Right atrium auricular region (tissue), 2 donors: ENCODE results near the gene SORL1. TPM values are rescaled to one million over a fixed set of nuclear protein-coding genes. Genes with fewer than 3 reads are reported as not detected.

Experiments
- DNase-seq: peaks from one replicate; pipeline ENCODE4 v3.0.0-alpha.2; 2019; ENCODE audit warnings: low spot score
- H3K27ac ChIP-seq, 2 donors: fragments of 200-600 bp; sonication (generic); 1 replicate in 1 of 2; 2 replicates in 1 of 2; pipeline ENCODE4 v1.5.1; 2016 to 2019
- H3K27me3 ChIP-seq, 2 donors: fragments of 200-600 bp; sonication (generic); one replicate each; pipeline versions ENCODE4 v1.5.1 to v1.6.0; 2017 to 2019
- H3K36me3 ChIP-seq: fragments of 200-600 bp; sonication (generic); one replicate; pipeline ENCODE4 v1.5.1; 2016
- H3K4me1 ChIP-seq, 2 donors: fragments of 200-600 bp; sonication (generic); one replicate each; pipeline versions ENCODE4 v1.5.1 to v1.6.0; 2017 to 2019
- H3K4me3 ChIP-seq, 2 donors: fragments of 200-600 bp; sonication (generic); 1 replicate in 1 of 2; 2 replicates in 1 of 2; pipeline ENCODE4 v1.5.1; 2017 to 2019; ENCODE audit warnings: mild to moderate bottlenecking in 1 of 2, moderate library complexity in 1 of 2
- H3K9me3 ChIP-seq, 2 donors: fragments of 200-600 bp; sonication (generic); one replicate each; pipeline ENCODE4 v1.5.1; 2019
- total RNA-seq, 2 donors: library from RNA; depleted of rRNA; stranded (reverse); fragments of >200 nt; gene quantifications; one replicate each; pipeline ENCODE4 v1.1.0, GENCODE V29; 2016
- TF ChIP-seq, protein P1 (sequence below), 2 donors: fragments of 200-600 bp; sonication (generic); IDR thresholded peaks; one replicate each; pipeline ENCODE4 v1.5.1; 2019; ENCODE audit warnings: antibody characterized with exemption in 2 of 2

SORL1 gene
- total RNA-seq, 2 donors from 2014 or later = 6.4 to 7.5 TPM

DNA sequence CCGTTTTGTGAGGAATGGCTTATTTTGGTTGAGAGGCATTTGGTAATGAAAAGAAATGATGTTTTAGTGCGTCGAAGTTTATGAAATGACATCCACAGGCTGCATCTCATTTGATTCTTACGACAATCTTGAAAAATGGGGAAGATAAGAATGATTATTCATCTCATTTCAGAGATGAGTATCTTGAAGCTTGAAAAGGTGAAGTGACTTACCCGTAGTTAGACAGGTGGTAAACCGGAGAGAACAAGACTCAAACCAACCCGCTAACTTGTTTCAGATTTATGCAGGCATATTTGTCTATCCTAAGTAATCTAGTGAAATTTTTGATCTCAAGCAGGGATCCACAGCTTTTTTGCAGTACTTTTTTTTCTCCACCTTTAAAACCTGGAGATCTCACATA, 9.7 kb downstream of the SORL1 start:
- Histone ChIP-seq H3K27ac (no peak overlapping the region), H3K27me3 (no peaks in the 10 kb centered on the region), H3K4me1 (peaks cover 0 to 28% of the 10 kb centered on the region in 2 donors), H3K36me3 (no peaks in the 10 kb centered on the region), H3K4me3 (no peak overlapping the region), H3K9me3 (no peaks in the 10 kb centered on the region)
- TF ChIP-seq, protein P1, sequence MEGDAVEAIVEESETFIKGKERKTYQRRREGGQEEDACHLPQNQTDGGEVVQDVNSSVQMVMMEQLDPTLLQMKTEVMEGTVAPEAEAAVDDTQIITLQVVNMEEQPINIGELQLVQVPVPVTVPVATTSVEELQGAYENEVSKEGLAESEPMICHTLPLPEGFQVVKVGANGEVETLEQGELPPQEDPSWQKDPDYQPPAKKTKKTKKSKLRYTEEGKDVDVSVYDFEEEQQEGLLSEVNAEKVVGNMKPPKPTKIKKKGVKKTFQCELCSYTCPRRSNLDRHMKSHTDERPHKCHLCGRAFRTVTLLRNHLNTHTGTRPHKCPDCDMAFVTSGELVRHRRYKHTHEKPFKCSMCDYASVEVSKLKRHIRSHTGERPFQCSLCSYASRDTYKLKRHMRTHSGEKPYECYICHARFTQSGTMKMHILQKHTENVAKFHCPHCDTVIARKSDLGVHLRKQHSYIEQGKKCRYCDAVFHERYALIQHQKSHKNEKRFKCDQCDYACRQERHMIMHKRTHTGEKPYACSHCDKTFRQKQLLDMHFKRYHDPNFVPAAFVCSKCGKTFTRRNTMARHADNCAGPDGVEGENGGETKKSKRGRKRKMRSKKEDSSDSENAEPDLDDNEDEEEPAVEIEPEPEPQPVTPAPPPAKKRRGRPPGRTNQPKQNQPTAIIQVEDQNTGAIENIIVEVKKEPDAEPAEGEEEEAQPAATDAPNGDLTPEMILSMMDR (IDR thresholded peaks at IDR 0.05) = no peak
- no peak for DNase-seq

DNA sequence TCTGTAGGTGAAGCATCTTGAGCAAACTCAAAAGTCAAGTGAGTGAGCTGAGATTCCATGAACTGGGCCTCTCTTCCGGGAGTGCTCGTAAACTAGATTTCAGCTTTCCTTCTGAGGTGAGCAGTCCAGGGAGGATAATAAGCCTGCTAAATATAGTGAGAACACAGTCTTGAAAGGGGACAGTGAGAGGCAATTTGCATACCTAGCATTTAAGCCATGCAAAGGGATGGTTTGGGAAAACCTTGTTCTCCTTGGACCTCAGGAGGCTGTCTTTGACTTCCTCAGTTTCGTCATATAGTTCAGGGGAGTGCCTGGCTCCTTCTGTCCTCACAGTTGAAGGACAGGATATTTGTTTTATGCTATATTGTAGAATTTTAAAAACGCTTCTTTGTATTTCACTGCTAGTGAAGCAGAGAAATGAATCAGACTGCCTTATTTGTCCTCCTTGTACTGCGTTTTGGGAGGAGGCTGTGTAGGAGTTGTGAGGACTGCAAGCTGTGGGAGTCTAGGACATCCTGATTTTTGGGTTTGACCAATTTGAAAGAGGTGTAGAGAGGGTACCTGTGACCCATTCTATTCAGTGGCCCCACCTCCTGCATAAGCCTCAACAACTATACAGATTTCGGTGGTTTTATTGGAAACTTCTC, 11.7 kb downstream of the SORL1 start:
- Histone ChIP-seq H3K4me3 (no peak overlapping the region), H3K9me3 (no peaks in the 10 kb centered on the region), H3K36me3 (no peaks in the 10 kb centered on the region), H3K4me1 (peaks cover 0 to 36% of the 10 kb centered on the region in 2 donors), H3K27ac (peak overlapping the region in 1 of 2 donors; percentile 31), H3K27me3 (no peaks in the 10 kb centered on the region)
- DNase-seq = no peak
- TF ChIP-seq, protein P1 (IDR thresholded peaks at IDR 0.05) = no peak

DNA sequence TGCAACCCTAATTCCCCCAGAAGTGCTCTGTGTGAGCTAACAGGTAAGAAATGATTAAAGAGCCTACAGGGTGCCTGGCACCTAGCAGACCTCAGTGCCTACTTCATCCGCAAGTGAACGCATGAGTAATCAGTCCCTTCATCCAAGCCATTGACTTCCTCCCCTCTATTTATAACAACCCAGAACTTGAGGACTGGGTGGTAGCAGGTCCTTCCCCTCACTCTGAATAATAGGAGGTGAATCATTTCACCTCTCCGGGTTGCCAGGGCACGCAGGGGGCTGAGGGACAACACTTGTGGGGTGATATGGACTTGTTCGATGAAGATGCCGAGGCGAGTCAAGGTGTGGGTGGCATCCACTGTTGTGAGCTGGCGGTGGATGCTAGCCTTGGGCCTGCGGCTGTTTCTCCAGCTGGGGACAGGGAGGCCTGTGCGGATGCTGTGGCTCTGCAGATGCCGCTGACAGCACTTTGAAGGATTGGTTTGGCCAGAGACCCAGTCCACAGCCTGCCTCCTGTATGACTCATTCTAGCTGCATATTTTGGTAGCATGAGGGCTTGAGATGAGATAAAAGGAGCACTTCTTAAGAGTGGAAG, 12.3 kb downstream of the SORL1 start:
- H3K9me3 ChIP-seq = no peaks in the 10 kb centered on the region
- no peaks in the 10 kb centered on the region for H3K27me3 ChIP-seq
- DNase-seq = peak; percentile 73
- no peaks in the 10 kb centered on the region for H3K36me3 ChIP-seq
- H3K4me3 ChIP-seq = no peak overlapping the region
- peak overlapping the region; percentile 24 to 31 for H3K27ac ChIP-seq
- peaks cover 0 to 36% of the 10 kb centered on the region in 2 donors for H3K4me1 ChIP-seq
- TF ChIP-seq, protein P1 (IDR thresholded peaks at IDR 0.05) = no peak

DNA sequence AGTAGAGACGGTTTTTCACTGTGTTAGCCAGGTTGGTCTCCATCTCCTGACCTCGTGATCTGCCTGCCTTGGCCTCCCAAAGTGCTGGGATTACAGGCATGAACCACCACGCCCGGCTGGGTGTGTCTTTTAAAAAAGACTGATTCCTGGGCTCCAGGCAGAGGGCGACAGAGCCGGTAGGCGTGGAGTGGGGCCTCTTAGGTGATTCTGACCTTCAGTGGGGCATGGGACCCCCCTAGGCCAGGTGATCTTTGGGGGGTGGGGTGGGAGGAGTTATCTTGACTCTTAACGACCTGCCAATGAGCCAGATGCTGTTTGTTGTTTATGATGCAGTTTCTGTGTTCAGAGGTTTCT, 13.6 kb downstream of the SORL1 start:
- no peaks in the 10 kb centered on the region for H3K36me3 ChIP-seq
- no peak for DNase-seq
- no peaks in the 10 kb centered on the region for H3K9me3 ChIP-seq
- peaks cover 0 to 36% of the 10 kb centered on the region in 2 donors for H3K4me1 ChIP-seq
- peak overlapping the region; percentile 39 to 58 for H3K27ac ChIP-seq
- TF ChIP-seq, protein P1 (IDR thresholded peaks at IDR 0.05) = no peak
- no peak overlapping the region for H3K4me3 ChIP-seq
- no peaks in the 10 kb centered on the region for H3K27me3 ChIP-seq

GRCh38 chr11:121466063-121466794, 14.1 kb downstream of the SORL1 start:
- H3K27ac ChIP-seq = peak overlapping the region; percentile 48 to 58
- no peaks in the 10 kb centered on the region for H3K36me3 ChIP-seq
- no peak overlapping the region for H3K4me3 ChIP-seq
- H3K27me3 ChIP-seq = no peaks in the 10 kb centered on the region
- no peaks in the 10 kb centered on the region for H3K9me3 ChIP-seq
- DNase-seq = peak; percentile 88
- TF ChIP-seq, protein P1 (IDR thresholded peaks at IDR 0.05) = no peak
- peaks cover 0 to 36% of the 10 kb centered on the region in 2 donors for H3K4me1 ChIP-seq
